PFSK-1 (cell line): ENCODE measurements around the gene EXOSC2.

Experiments
- FOXP2 ChIP-seq: optimal IDR thresholded peaks from 2 replicates; pipeline ENCODE3; 2011; ENCODE audit warnings: borderline replicate concordance, control low read depth, inconsistent platforms; ENCODE audit not compliant: insufficient read depth; ENCODE audit errors: extremely low read length, extremely low read depth
- POLR2AphosphoS5 ChIP-seq: IDR thresholded peaks from 2 replicates; pipeline ENCODE4 v1.6.1; 2012; ENCODE audit warnings: low read depth, mild to moderate bottlenecking, control low read depth, low read length, moderate library complexity
- REST ChIP-seq, 2 experiments: IDR thresholded peaks; 2 replicates each; pipeline versions ENCODE4 v1.6.1 to v1.8.0; 2011 to 2012; ENCODE audit warnings: low read depth in 2 of 2, low read length in 2 of 2, control low read depth in 1 of 2, inconsistent platforms in 1 of 2, mild to moderate bottlenecking in 1 of 2, moderate library complexity in 1 of 2; ENCODE audit not compliant: insufficient read depth in 1 of 2
- SIN3A ChIP-seq: IDR thresholded peaks from 2 replicates; pipeline ENCODE4 v1.6.1; 2012; ENCODE audit warnings: mild to moderate bottlenecking, low read length, moderate library complexity, borderline replicate concordance; ENCODE audit not compliant: insufficient read depth
- TAF1 ChIP-seq: IDR thresholded peaks from 2 replicates; pipeline ENCODE4 v1.6.1; 2012; ENCODE audit warnings: low read length, control low read depth, borderline replicate concordance; ENCODE audit not compliant: insufficient read depth

EXOSC2 gene

GRCh38 chr9:130699047-130699446, 5.5 kb downstream of the EXOSC2 start:
- no peak for TF ChIP-seq TAF1
- no peak for TF ChIP-seq SIN3A
- TF ChIP-seq FOXP2: no peak
- TF ChIP-seq REST (IDR thresholded peaks at IDR 0.05; ENCODE audit: insufficient read depth in 1 of 2, low read depth in 2 of 2, low read length in 2 of 2): no peak
- no peak for TF ChIP-seq POLR2AphosphoS5

GRCh38 chr9:130701059-130702022, 7.8 kb downstream of the EXOSC2 start:
- TF ChIP-seq REST (IDR thresholded peaks at IDR 0.05; ENCODE audit: insufficient read depth in 1 of 2, low read depth in 2 of 2, low read length in 2 of 2) (no peak), SIN3A (no peak), POLR2AphosphoS5 (peak; percentile 27; the same call in 1 of the 2 replicates), TAF1 (no peak), FOXP2 (no peak)

GRCh38 chr9:130703501-130703900, 9.9 kb downstream of the EXOSC2 start:
- no peak for TF ChIP-seq TAF1
- no peak for TF ChIP-seq FOXP2
- no peak for TF ChIP-seq SIN3A
- TF ChIP-seq REST (IDR thresholded peaks at IDR 0.05; ENCODE audit: insufficient read depth in 1 of 2, low read depth in 2 of 2, low read length in 2 of 2): no peak
- TF ChIP-seq POLR2AphosphoS5: no peak

- TF ChIP-seq TAF1 (no peak), FOXP2 (no peak), POLR2AphosphoS5 (no peak), SIN3A (no peak), REST (IDR thresholded peaks at IDR 0.05; ENCODE audit: insufficient read depth in 1 of 2, low read depth in 2 of 2, low read length in 2 of 2) (no peak)
Observed at GRCh38 chr9:130707225-130707976, 13.8 kb downstream of the EXOSC2 start.
